Islet of Langerhans (tissue), 1 donor: ENCODE data around the gene PRKAR1B.
"Not testable (repeated sequence)": the region's sequence is repeated elsewhere in the genome, so short reads cannot be mapped to it uniquely, and the experiment has no call there.

Experiments used
- FAIRE-seq: peaks from one replicate; lab custom pipeline; 2011; peaks lifted over from hg19 to GRCh38; lab: Jason Lieb, UNC

Gene PRKAR1B

GRCh38 chr7:666454-667292 is 60.4 kb downstream of the PRKAR1B start:
- no peak for FAIRE-seq

- FAIRE-seq: no peak
Measured at GRCh38 chr7:665736-666453, 61.2 kb downstream of the PRKAR1B start.

- no peak for FAIRE-seq
Measured at GRCh38 chr7:664997-665735, 61.9 kb downstream of the PRKAR1B start.

- FAIRE-seq: no peak
Measured at GRCh38 chr7:664402-664775, 62.7 kb downstream of the PRKAR1B start.

GRCh38 chr7:662576-662975 is 64.5 kb downstream of the PRKAR1B start:
- no peak for FAIRE-seq

GRCh38 chr7:659996-660395 is 67.1 kb downstream of the PRKAR1B start:
- FAIRE-seq: no peak

- no peak for FAIRE-seq
Measured at GRCh38 chr7:659306-659847, 67.7 kb downstream of the PRKAR1B start.

GRCh38 chr7:657565-658119 is 69.4 kb downstream of the PRKAR1B start:
- no peak for FAIRE-seq

GRCh38 chr7:657010-657409 is 70.1 kb downstream of the PRKAR1B start:
- not testable (repeated sequence) for FAIRE-seq

- FAIRE-seq: no peak
Measured at GRCh38 chr7:655758-656157, 71.3 kb downstream of the PRKAR1B start.

GRCh38 chr7:653829-654764 is 73.0 kb downstream of the PRKAR1B start:
- no peak for FAIRE-seq

- no peak for FAIRE-seq
Measured at GRCh38 chr7:652881-653280, 74.2 kb downstream of the PRKAR1B start.

- not testable (repeated sequence) for FAIRE-seq
Measured at GRCh38 chr7:652167-652566, 74.9 kb downstream of the PRKAR1B start.

- no peak for FAIRE-seq
Measured at GRCh38 chr7:651032-651728, 75.9 kb downstream of the PRKAR1B start.

- FAIRE-seq: no peak
Measured at GRCh38 chr7:650339-651031, 76.6 kb downstream of the PRKAR1B start.

GRCh38 chr7:646951-647350 is 80.1 kb downstream of the PRKAR1B start:
- FAIRE-seq: no peak

- FAIRE-seq: no peak
Measured at GRCh38 chr7:646487-646886, 80.6 kb downstream of the PRKAR1B start.

- FAIRE-seq: no peak
Measured at GRCh38 chr7:645606-646005, 81.5 kb downstream of the PRKAR1B start.

GRCh38 chr7:644381-645305 is 82.4 kb downstream of the PRKAR1B start:
- no peak for FAIRE-seq
